ENCODE measurements around the gene GPR162. TPM values are rescaled to one million over a fixed set of nuclear protein-coding genes. Genes with fewer than 3 reads are reported as not detected.

The GPR162 gene
- total RNA-seq, 1 experiment from 2014 or later, result 2.3 TPM

DNA sequence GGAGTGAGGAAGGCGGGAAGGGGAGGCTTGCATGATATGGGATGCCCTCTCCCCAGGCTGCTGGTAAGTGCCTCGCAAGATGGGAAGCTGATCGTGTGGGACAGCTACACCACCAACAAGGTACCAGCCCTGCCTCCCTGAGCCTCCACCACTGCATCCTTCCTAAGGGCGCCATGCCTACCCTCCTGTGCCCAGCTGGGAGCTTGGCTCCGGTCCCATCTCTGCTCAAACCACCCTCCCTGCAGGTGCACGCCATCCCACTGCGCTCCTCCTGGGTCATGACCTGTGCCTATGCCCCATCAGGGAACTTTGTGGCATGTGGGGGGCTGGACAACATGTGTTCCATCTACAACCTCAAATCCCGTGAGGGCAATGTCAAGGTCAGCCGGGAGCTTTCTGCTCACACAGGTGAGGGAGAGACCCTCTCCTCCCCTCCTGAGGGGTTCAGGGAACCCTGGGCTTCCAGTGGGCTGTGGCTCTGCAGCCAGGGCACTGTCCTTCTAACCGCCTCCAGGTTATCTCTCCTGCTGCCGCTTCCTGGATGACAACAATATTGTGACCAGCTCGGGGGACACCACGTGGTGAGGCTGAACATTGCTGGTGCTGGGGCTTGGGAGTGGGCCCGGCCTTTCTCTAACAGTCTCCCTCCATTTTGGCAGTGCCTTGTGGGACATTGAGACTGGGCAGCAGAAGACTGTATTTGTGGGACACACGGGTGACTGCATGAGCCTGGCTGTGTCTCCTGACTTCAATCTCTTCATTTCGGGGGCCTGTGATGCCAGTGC, 21.7 kb downstream of the GPR162 start:
- Histone ChIP-seq H3K4me2 (ENCODE audit: low read length) (no peak overlapping the region), H2AFZ (ENCODE audit: low read depth, low read length, poor library complexity, severe bottlenecking) (no peak overlapping the region), H3K27ac (ENCODE audit: low read depth, low read length) (no peak overlapping the region), H3K9me2 (ENCODE audit: insufficient read depth) (no peaks in the 10 kb centered on the region), H3K4me1 (ENCODE audit: control insufficient read depth in 1 of 2, insufficient read depth in 2 of 2, low read length in 2 of 2) (no peaks in the 10 kb centered on the region), H3K36me3 (ENCODE audit: control insufficient read depth in 1 of 2, insufficient read depth in 2 of 2, low read length in 2 of 2) (peaks cover 13 to 30% of the 10 kb centered on the region in 2 experiments; a peak in 3 of 4 replicates), H3K27me3 (ENCODE audit: insufficient read depth, low read length) (no peaks in the 10 kb centered on the region), H3K9ac (ENCODE audit: low read length) (no peak overlapping the region), H3K4me3 (replicated peaks in 1 of 2; ENCODE audit: low read depth in 1 of 2, low read length in 2 of 2) (no peak overlapping the region), H3K79me2 (ENCODE audit: insufficient read depth, low read length) (no peaks in the 10 kb centered on the region), H3K9me3 (ENCODE audit: control insufficient read depth in 1 of 2, insufficient read depth in 1 of 2, low read depth in 1 of 2, low read length in 2 of 2) (no peaks in the 10 kb centered on the region), H4K20me1 (ENCODE audit: insufficient read depth) (no peaks in the 10 kb centered on the region)
- CTCF ChIA-PET, result interaction anchor here (1.0 kb wide), 1 partner anchor 8 kb away, joined by 4 read pairs; no protein-coding TSS in a partner anchor
- TF ChIP-seq, protein P1, sequence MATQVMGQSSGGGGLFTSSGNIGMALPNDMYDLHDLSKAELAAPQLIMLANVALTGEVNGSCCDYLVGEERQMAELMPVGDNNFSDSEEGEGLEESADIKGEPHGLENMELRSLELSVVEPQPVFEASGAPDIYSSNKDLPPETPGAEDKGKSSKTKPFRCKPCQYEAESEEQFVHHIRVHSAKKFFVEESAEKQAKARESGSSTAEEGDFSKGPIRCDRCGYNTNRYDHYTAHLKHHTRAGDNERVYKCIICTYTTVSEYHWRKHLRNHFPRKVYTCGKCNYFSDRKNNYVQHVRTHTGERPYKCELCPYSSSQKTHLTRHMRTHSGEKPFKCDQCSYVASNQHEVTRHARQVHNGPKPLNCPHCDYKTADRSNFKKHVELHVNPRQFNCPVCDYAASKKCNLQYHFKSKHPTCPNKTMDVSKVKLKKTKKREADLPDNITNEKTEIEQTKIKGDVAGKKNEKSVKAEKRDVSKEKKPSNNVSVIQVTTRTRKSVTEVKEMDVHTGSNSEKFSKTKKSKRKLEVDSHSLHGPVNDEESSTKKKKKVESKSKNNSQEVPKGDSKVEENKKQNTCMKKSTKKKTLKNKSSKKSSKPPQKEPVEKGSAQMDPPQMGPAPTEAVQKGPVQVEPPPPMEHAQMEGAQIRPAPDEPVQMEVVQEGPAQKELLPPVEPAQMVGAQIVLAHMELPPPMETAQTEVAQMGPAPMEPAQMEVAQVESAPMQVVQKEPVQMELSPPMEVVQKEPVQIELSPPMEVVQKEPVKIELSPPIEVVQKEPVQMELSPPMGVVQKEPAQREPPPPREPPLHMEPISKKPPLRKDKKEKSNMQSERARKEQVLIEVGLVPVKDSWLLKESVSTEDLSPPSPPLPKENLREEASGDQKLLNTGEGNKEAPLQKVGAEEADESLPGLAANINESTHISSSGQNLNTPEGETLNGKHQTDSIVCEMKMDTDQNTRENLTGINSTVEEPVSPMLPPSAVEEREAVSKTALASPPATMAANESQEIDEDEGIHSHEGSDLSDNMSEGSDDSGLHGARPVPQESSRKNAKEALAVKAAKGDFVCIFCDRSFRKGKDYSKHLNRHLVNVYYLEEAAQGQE (IDR thresholded peaks at IDR 0.05; ENCODE audit: low read depth), result no peak
- TF ChIP-seq POLR2AphosphoS5 (IDR thresholded peaks at IDR 0.05; ENCODE audit: low read depth, low read length) (no peak), YY1 (IDR thresholded peaks at IDR 0.05; ENCODE audit: extremely low read depth, insufficient replicate concordance, low read depth, low read length) (no peak), EZH2 (IDR thresholded peaks at IDR 0.05) (no peak), ELF1 (IDR thresholded peaks at IDR 0.05; ENCODE audit: borderline replicate concordance, low read depth) (no peak), ZFX (IDR thresholded peaks at IDR 0.05) (no peak), JUND (IDR thresholded peaks at IDR 0.05) (no peak), TCF7L2 (IDR thresholded peaks at IDR 0.05; ENCODE audit: borderline replicate concordance, extremely low read depth, insufficient read depth, insufficient read length) (no peak), FOSL1 (IDR thresholded peaks at IDR 0.05; ENCODE audit: low read depth) (no peak), POLR2A (IDR thresholded peaks at IDR 0.05; ENCODE audit: borderline replicate concordance, extremely low read depth, insufficient read depth, insufficient read length) (no peak), CEBPB (IDR thresholded peaks at IDR 0.05; ENCODE audit: low read depth) (no peak), EGR1 (IDR thresholded peaks at IDR 0.05; ENCODE audit: low read depth) (no peak)
- TF ChIP-seq, protein P2, sequence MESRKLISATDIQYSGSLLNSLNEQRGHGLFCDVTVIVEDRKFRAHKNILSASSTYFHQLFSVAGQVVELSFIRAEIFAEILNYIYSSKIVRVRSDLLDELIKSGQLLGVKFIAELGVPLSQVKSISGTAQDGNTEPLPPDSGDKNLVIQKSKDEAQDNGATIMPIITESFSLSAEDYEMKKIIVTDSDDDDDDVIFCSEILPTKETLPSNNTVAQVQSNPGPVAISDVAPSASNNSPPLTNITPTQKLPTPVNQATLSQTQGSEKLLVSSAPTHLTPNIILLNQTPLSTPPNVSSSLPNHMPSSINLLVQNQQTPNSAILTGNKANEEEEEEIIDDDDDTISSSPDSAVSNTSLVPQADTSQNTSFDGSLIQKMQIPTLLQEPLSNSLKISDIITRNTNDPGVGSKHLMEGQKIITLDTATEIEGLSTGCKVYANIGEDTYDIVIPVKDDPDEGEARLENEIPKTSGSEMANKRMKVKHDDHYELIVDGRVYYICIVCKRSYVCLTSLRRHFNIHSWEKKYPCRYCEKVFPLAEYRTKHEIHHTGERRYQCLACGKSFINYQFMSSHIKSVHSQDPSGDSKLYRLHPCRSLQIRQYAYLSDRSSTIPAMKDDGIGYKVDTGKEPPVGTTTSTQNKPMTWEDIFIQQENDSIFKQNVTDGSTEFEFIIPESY (IDR thresholded peaks at IDR 0.05; ENCODE audit: extremely low read depth, insufficient replicate concordance, low read length), result no peak
- POLR2A ChIA-PET, result no interaction called here
- no peak for ATAC-seq
- RAD21 ChIA-PET (ENCODE audit: low non-redundant PET in 1 of 2, low total read pairs in 2 of 2, uncharacterized antibody in 2 of 2, unreplicated experiment in 2 of 2), result no interaction called here
- no peak for DNase-seq (ENCODE audit: low read depth, low spot score)
- no TSS peak for BruUV-seq (replicated peaks)
- intact Hi-C loops (cut with micrococcal nuclease), result no loop called here

All from HCT116 (cell line).